Mammary epithelial cell (primary cell): ENCODE results near the gene ADAMTSL2.

Source experiments
- EZH2 ChIP-seq: IDR thresholded peaks from 2 replicates; pipeline ENCODE4 v1.6.1; 2012; ENCODE audit warnings: low read length, inconsistent platforms, borderline replicate concordance
- TF ChIP-seq, protein P1 (sequence below), 2 donors: IDR thresholded peaks in 1 of 2; conservative IDR thresholded peaks in 1 of 2; 2 replicates each; pipeline ENCODE4 v1.5.1; 2011 to 2012; ENCODE audit warnings: inconsistent platforms in 2 of 2, low read length in 2 of 2, mild to moderate bottlenecking in 2 of 2, control low read depth in 1 of 2, low read depth in 1 of 2; ENCODE audit not compliant: insufficient read depth in 1 of 2; ENCODE audit errors: extremely low read depth in 1 of 2

DNA sequence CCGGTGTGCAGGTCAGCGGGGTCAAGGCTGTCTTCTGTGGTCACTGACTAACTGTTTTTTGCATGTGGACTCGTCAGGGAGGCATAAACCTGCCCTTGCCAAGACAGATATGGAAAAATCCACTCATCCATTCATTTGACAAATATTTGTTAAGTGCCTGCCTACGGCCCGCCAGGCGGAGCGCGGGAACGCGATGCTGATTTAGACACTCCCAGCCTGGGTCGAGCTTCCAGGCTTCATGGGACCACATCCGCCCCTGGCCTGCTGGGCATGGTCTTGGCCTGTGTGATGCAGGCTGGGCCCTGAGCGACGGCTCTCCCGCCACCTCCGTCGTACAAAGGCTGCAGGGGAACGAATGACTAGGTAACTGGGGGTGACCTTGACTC lies 27.9 kb upstream of the ADAMTSL2 start:
- TF ChIP-seq, protein P1, sequence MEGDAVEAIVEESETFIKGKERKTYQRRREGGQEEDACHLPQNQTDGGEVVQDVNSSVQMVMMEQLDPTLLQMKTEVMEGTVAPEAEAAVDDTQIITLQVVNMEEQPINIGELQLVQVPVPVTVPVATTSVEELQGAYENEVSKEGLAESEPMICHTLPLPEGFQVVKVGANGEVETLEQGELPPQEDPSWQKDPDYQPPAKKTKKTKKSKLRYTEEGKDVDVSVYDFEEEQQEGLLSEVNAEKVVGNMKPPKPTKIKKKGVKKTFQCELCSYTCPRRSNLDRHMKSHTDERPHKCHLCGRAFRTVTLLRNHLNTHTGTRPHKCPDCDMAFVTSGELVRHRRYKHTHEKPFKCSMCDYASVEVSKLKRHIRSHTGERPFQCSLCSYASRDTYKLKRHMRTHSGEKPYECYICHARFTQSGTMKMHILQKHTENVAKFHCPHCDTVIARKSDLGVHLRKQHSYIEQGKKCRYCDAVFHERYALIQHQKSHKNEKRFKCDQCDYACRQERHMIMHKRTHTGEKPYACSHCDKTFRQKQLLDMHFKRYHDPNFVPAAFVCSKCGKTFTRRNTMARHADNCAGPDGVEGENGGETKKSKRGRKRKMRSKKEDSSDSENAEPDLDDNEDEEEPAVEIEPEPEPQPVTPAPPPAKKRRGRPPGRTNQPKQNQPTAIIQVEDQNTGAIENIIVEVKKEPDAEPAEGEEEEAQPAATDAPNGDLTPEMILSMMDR (conservative IDR thresholded peaks at IDR 0.05 in 1 of 2, IDR thresholded peaks at IDR 0.05 in 1 of 2; ENCODE audit: extremely low read depth in 1 of 2, insufficient read depth in 1 of 2, low read depth in 1 of 2, low read length in 2 of 2): no peak
- no peak for TF ChIP-seq EZH2
